Glutamatergic neuron (in vitro differentiated cells): ENCODE results near the gene MGA. TPM values are rescaled to one million over a fixed set of nuclear protein-coding genes. Genes with fewer than 3 reads are reported as not detected.

Experiments
- DNase-seq: peaks from one replicate; pipeline ENCODE4 v3.0.0; 2022
- H3K27ac Mint-ChIP-seq: one replicate; pipeline ENCODE4 v1.8.0; 2020; ENCODE audit warnings: mild to moderate bottlenecking, mixed read lengths, inconsistent platforms; ENCODE audit not compliant: unreplicated experiment
- H3K27me3 Mint-ChIP-seq: one replicate; pipeline ENCODE4 v1.8.0; 2020; ENCODE audit warnings: mild to moderate bottlenecking, moderate library complexity, mixed read lengths, inconsistent platforms; ENCODE audit not compliant: unreplicated experiment
- H3K36me3 Mint-ChIP-seq: one replicate; pipeline ENCODE4 v1.8.0; 2020; ENCODE audit warnings: mild to moderate bottlenecking, mixed read lengths, inconsistent platforms; ENCODE audit not compliant: unreplicated experiment
- H3K4me1 Mint-ChIP-seq: one replicate; pipeline ENCODE4 v1.8.0; 2020; ENCODE audit warnings: mild to moderate bottlenecking, low read depth, mixed read lengths, inconsistent platforms; ENCODE audit not compliant: unreplicated experiment
- H3K4me3 Mint-ChIP-seq: one replicate; pipeline ENCODE4 v1.8.0; 2020; ENCODE audit warnings: mild to moderate bottlenecking, mixed read lengths, inconsistent platforms; ENCODE audit not compliant: unreplicated experiment
- H3K9me3 Mint-ChIP-seq: one replicate; pipeline ENCODE4 v1.8.0; 2020; ENCODE audit warnings: mild to moderate bottlenecking, moderate library complexity, mixed read lengths, inconsistent platforms; ENCODE audit not compliant: unreplicated experiment
- CTCF ChIP-seq: fragments of 200-600 bp; sonication (generic); IDR thresholded peaks from one replicate; pipeline ENCODE4 v1.5.0; 2021; ENCODE audit not compliant: partially characterized antibody, unreplicated experiment
- total RNA-seq: library from RNA; stranded (reverse); fragmentation: NEBNext Ultra II Directional; extraction: Animal tissue kit (Norgen Biotek cat#: 25700); gene quantifications from one replicate; pipeline ENCODE4 v1.2.1, GENCODE V29; 2021; ENCODE audit not compliant: unreplicated experiment

MGA gene
- total RNA-seq, 1 donor from 2014 or later: 68.9 TPM

DNA sequence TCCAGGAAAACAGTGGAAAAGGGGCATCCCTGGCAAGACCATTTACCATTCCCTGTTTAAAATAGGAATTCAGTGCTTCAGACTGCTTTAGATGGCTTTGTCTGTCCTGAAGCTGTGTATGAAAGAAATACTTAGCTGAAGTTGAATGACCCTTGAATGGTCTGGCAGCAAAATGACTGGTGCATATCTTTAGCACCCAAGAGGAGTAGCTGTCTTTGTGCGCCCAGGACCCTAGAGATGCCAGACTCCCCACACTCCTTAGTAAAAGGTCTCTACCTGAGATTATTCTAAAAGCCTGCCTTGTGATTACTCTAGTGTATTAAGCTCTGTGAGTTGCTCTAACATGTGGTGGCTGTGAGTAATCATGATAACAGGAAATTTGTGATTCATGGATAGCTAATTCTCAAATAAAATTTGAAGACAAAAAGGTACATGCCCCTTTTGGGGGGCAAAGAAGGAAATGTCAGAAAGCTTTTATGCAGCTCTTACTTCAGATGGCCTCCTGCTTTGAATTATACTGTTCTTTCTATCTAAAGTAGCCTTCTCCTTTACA is 117.3 kb downstream of the MGA start:
- no peak for TF ChIP-seq CTCF
- Mint-ChIP-seq H3K36me3 (no peaks in the 10 kb centered on the region), H3K4me1 (peaks cover 25% of the 10 kb centered on the region), H3K9me3 (peaks cover 3% of the 10 kb centered on the region), H3K27me3 (peaks cover 4% of the 10 kb centered on the region), H3K27ac (no peak overlapping the region), H3K4me3 (no peak overlapping the region)
- DNase-seq: no peak

DNA sequence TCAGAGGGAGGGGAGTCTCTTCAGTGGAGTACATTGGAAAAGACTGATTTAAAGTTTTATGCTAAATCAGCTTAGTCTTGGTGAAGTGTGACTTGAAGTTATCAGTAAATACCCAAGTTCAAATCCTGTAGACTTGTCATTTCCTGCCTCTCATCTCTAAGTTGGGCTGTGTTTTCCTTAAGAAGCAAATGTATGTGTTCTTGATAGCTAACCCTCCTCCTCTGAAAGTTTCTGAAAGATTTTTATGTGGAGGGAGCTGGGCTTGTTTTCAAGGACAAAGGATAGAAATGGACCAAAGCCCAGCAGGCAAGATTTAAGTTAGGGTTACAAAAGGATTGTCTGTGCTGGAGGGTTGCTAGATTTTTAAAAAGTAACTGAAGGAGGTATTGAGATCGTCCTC is 118.3 kb downstream of the MGA start:
- TF ChIP-seq CTCF: no peak
- no peak for DNase-seq
- no peaks in the 10 kb centered on the region for H3K27me3 Mint-ChIP-seq
- H3K27ac Mint-ChIP-seq: no peak overlapping the region
- no peaks in the 10 kb centered on the region for H3K36me3 Mint-ChIP-seq
- peaks cover 3% of the 10 kb centered on the region for H3K9me3 Mint-ChIP-seq
- H3K4me1 Mint-ChIP-seq: peaks cover 22% of the 10 kb centered on the region
- H3K4me3 Mint-ChIP-seq: no peak overlapping the region

DNA sequence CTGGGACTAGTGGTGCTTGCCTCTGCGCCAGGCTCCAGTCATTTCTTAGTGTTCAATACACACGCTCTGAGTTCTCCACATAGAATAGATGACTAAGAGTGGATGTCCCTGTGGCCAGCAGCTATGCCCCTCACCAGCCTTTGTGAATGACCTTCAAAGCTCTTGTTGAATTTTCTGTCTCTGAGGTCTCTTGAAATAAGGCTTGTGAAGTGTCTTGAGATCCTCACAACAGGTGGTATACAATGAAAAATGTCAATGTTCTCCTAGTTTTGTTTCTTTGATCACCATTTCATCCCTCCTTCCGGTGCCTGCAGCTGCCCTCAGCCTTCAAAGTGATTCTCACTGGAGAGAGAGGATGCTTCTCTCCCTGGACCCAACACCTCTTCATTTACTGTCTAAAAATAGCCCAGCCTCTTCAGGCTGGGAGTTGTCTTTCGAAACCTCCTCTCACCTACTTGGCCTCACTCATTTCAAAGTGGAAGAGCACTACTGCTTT is 119.5 kb downstream of the MGA start:
- Mint-ChIP-seq H3K4me3 (no peak overlapping the region), H3K36me3 (no peaks in the 10 kb centered on the region), H3K9me3 (peaks cover 3% of the 10 kb centered on the region), H3K27ac (no peak overlapping the region), H3K27me3 (no peaks in the 10 kb centered on the region), H3K4me1 (peaks cover 21% of the 10 kb centered on the region)
- DNase-seq: no peak
- no peak for TF ChIP-seq CTCF

- no peaks in the 10 kb centered on the region for H3K27me3 Mint-ChIP-seq
- H3K27ac Mint-ChIP-seq: no peak overlapping the region
- H3K9me3 Mint-ChIP-seq: no peaks in the 10 kb centered on the region
- no peak for DNase-seq
- no peaks in the 10 kb centered on the region for H3K36me3 Mint-ChIP-seq
- H3K4me1 Mint-ChIP-seq: peaks cover 20% of the 10 kb centered on the region
- no peak overlapping the region for H3K4me3 Mint-ChIP-seq
- TF ChIP-seq CTCF: no peak
These were observed 120.1 kb downstream of the MGA start for GRCh38 chr15:41780266-41780665.

GRCh38 chr15:41780727-41781126 is 120.5 kb downstream of the MGA start:
- Mint-ChIP-seq H3K4me1 (peaks cover 16% of the 10 kb centered on the region), H3K36me3 (no peaks in the 10 kb centered on the region), H3K4me3 (no peak overlapping the region), H3K27me3 (no peaks in the 10 kb centered on the region), H3K27ac (no peak overlapping the region), H3K9me3 (no peaks in the 10 kb centered on the region)
- no peak for DNase-seq
- no peak for TF ChIP-seq CTCF
